ENCODE measurements around the gene SPTBN2.

SPTBN2 gene

DNA sequence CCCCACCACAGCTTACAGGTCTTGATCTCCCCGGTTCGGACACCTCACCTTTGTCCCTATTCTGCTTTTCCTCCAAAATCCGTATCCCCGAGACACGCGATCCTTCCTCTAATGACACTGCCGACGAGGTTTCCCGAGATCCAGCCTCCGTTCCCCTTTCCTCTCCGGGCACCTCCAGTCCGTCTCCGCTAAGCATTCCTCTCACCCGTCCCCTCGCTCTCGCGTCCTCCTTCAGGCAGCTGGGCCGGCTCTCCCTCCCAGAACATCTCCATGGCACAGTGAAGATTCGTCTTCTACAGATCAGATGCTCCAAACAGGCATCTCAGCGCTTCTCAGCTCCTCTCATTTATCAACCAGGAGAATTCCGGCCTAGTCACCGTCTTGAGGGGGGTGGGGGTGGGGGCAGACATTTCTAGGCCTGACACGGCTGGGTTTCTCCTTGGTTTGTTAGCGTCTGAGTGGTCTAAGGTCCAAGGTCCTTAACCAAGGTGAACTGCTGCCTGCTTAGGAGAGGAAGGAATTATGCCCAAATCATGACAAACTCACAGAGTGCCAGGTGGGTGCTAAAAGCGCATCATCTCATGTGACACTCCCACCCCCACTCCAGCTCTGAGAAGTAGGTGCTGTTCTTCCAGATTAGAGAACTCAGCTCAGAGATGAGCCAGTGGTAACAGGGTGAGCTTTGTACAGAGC, at the start of gene SPTBN2:
TSS of gene SPTBN2 (minus strand) at position 524 of the 693 bp plus-strand sequence. CDS start 7,976 bp downstream, outside the sequence.
- DNase-seq (ENCODE audit: low read depth): no peak
- peak within 1 kb of the TSS; percentile 28 for H3K4me3 ChIP-seq (ENCODE audit: control insufficient read depth, low read depth, low read length)
- TF ChIP-seq, protein P1, sequence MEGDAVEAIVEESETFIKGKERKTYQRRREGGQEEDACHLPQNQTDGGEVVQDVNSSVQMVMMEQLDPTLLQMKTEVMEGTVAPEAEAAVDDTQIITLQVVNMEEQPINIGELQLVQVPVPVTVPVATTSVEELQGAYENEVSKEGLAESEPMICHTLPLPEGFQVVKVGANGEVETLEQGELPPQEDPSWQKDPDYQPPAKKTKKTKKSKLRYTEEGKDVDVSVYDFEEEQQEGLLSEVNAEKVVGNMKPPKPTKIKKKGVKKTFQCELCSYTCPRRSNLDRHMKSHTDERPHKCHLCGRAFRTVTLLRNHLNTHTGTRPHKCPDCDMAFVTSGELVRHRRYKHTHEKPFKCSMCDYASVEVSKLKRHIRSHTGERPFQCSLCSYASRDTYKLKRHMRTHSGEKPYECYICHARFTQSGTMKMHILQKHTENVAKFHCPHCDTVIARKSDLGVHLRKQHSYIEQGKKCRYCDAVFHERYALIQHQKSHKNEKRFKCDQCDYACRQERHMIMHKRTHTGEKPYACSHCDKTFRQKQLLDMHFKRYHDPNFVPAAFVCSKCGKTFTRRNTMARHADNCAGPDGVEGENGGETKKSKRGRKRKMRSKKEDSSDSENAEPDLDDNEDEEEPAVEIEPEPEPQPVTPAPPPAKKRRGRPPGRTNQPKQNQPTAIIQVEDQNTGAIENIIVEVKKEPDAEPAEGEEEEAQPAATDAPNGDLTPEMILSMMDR (IDR thresholded peaks at IDR 0.05; ENCODE audit: control insufficient read depth, insufficient read depth, low read depth, low read length, missing control alignments): no peak

DNA sequence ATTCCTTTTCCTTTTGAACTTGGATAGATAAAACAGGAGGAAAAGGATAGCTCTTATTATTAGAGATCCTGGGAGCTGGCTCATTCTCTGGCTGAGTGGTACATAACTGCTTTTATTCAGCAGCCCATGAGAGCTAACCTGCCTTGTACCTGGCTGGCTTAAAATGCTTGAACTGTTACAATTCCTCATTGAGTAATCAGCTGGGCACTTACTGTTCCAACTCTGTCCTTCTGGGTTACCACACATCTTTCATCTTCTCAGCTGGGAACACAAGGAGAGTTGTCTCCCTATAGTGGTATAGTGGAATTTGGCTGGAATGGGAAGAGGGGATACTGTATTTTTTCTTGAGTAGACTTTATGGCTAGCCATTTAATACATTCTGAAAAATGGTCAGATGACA, 39.8 kb upstream of the SPTBN2 start:
- no peak for DNase-seq (ENCODE audit: low read depth)
- TF ChIP-seq, protein P1 (IDR thresholded peaks at IDR 0.05; ENCODE audit: control insufficient read depth, insufficient read depth, low read depth, low read length, missing control alignments): no peak
- H3K4me3 ChIP-seq (ENCODE audit: control insufficient read depth, low read depth, low read length): no peak overlapping the region

DNA sequence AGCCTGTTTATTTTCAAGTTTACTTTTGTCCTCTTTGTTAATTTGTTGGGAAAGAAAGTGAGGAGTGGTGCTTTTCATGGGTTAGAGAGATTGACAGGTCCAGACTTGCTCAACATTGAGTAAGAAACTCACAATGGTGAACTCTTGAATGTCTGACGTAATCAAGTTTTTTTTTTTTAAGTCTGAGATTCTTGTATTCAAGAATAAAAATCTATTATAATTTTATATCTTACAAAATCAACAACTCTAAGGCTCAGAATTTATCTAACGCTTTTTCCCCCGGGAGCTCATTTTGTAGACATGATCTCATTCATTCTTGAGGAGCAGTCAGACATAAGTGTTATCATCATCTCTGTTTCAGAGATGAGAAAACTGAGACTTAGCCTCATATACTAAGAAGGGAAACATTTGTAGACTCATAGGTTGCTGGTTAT, 39.1 kb upstream of the SPTBN2 start:
- H3K4me3 ChIP-seq (ENCODE audit: control insufficient read depth, low read depth, low read length): no peak overlapping the region
- no peak for DNase-seq (ENCODE audit: low read depth)
- TF ChIP-seq, protein P1 (IDR thresholded peaks at IDR 0.05; ENCODE audit: control insufficient read depth, insufficient read depth, low read depth, low read length, missing control alignments): no peak

DNA sequence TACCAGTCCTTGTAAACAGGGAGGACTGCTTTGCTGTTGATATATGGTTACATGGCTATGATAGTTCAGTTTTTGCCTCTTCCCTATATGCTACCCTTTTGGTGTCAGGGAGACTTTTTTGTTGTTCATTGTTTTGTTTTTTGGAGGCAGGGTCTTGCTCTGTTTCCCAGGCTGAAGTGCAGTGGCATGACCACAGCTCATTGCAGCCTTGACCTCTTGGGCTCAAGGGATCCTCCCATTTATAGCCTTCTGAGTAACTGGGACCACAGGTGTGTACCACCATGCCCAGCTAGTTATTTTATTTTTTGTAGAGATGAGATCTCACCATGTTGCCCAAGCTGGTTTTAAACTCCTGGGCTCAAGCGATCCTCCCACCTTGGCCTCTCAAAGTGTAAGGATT, 38.6 kb upstream of the SPTBN2 start:
- no peak for DNase-seq (ENCODE audit: low read depth)
- H3K4me3 ChIP-seq (ENCODE audit: control insufficient read depth, low read depth, low read length): no peak overlapping the region
- TF ChIP-seq, protein P1 (IDR thresholded peaks at IDR 0.05; ENCODE audit: control insufficient read depth, insufficient read depth, low read depth, low read length, missing control alignments): no peak

DNA sequence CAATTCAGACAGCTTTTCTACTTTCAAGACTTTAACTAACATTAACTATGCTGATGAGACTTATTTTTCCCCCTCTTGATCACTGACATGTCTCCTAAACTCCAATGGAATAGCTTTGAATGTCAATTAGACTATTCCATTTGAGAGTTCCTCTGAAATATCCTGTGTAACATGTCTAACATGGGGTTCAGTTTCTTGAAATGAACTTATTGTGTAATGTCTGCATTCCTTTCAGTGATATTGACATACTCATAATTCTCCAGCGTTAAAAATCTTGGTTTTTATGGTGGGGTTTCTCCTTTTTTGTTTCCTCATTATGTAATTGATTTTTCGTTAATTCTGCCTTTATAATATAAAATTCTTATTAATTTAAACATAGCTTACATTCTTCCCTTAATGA, 37.7 kb upstream of the SPTBN2 start:
- TF ChIP-seq, protein P1 (IDR thresholded peaks at IDR 0.05; ENCODE audit: control insufficient read depth, insufficient read depth, low read depth, low read length, missing control alignments): no peak
- no peak overlapping the region for H3K4me3 ChIP-seq (ENCODE audit: control insufficient read depth, low read depth, low read length)
- DNase-seq (ENCODE audit: low read depth): no peak

DNA sequence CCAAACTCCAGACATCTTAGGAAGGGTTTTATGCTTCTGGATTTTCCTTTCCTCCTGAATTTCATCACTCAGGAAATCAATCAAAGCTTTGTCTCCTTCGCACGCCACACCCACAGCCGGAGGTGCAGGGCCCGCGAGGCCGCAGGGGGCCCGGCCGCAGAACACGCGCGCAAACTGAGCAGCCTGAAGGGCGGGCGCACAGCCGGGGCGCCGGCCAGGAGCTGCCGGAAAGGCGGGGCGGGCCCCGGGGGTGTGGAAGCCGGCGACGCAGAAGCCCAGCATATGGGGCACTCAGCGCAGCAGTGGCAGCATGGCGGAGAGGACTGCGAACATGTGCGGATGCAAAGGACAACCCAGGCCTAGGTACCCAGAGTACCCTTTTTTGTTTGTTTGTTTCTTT, 33.1 kb upstream of the SPTBN2 start:
- no peak overlapping the region for H3K4me3 ChIP-seq (ENCODE audit: control insufficient read depth, low read depth, low read length)
- no peak for DNase-seq (ENCODE audit: low read depth)
- TF ChIP-seq, protein P1 (IDR thresholded peaks at IDR 0.05; ENCODE audit: control insufficient read depth, insufficient read depth, low read depth, low read length, missing control alignments): no peak

Measured in AG09309 (cell line).